T-helper 1 cell treated with Interleukin-12 subunit alpha and Interleukin-12 subunit beta and Interleukin-4 antibody, amounts not matched to agents 30 ng/mL and 1 ng/mL, for 36 hours (primary cell): ENCODE measurements around the gene PCYT1A. TPM values are rescaled to one million over a fixed set of nuclear protein-coding genes. Genes with fewer than 3 reads are reported as not detected.

Source experiments
- intact Hi-C: fragments of 100-400 bp; cut with micrococcal nuclease; formaldehyde crosslinking; loops from one replicate; pipeline ENCODE4 v1.15.1; 2024
- total RNA-seq: library from RNA; stranded (reverse); gene quantifications from 2 replicates; pipeline ENCODE4 v1.2.3, GENCODE V29; 2022

Gene PCYT1A
- total RNA-seq, 1 donor from 2014 or later = 95.3 TPM

GRCh38 chr3:196195664-196196265, 91.8 kb downstream of the PCYT1A start:
- intact Hi-C loops = loop anchor here (1.0 kb wide), 3 partner anchors 122 to 344 kb away; no protein-coding TSS in a partner anchor

- intact Hi-C loops = no loop called here
Observed at GRCh38 chr3:196194542-196194915, 93.0 kb downstream of the PCYT1A start.

- intact Hi-C loops = no loop called here
Observed at GRCh38 chr3:196193736-196194541, 93.6 kb downstream of the PCYT1A start.

DNA sequence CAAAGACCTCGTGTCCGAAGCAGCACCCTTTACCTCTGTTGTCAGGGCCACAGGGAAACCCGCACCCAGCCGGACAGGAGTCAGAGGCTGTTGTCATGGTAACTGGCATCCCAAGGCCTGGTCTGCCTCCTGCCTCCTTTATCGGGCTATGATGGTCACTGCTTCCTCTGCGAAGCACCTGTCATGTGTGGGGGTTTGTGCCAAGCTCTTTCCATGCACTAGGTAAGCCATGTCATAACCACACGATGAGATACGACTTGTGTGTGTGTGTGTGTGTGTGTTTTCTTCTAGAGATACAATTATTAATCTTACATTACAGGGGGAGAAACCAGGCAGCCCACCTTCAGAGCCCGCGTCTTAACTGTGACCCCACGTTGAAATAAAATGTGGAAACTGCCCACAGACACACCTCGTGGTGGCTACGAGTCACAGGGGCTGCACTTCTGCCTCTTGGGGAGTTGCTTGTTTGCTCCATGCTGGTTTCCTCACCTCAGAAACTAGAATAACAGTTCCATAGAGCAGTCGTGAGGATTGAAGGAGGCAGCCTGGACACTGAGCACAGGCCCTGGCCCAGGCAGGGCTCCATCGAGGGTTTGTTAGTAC, 94.3 kb downstream of the PCYT1A start:
- intact Hi-C loops = no loop called here

- intact Hi-C loops = loop anchor here (1.0 kb wide), 5 partner anchors 9 to 119 kb away; partner anchors contain the start of gene TFRC
Observed at GRCh38 chr3:196192524-196193051, 94.9 kb downstream of the PCYT1A start.

DNA sequence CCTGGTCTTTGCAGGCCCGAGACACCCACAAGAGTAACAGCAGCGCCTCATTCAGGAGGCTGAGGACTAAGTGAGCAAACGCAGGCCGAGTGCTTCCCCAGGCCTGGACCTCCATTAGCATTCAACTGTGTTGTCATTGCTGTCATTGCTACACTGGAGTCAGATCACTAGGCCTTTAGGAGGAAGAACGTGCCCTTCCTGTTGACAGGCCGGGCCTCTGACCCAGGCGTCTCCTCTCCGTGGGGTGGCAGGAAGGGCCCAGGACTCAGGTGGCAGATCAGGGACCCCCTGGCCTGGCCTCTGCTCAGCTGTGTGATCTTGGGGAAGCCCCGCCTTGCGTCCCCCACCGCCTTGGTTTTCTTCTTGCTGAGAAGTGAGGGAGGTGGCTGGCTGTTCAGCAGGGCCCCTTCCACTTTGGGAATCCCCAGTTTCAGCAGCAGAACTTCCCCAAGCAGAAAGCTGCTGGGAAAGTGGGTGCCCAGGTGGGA, 95.4 kb downstream of the PCYT1A start:
- intact Hi-C loops = loop anchor here (1.0 kb wide), 5 partner anchors 9 to 119 kb away; partner anchors contain the start of gene TFRC

DNA sequence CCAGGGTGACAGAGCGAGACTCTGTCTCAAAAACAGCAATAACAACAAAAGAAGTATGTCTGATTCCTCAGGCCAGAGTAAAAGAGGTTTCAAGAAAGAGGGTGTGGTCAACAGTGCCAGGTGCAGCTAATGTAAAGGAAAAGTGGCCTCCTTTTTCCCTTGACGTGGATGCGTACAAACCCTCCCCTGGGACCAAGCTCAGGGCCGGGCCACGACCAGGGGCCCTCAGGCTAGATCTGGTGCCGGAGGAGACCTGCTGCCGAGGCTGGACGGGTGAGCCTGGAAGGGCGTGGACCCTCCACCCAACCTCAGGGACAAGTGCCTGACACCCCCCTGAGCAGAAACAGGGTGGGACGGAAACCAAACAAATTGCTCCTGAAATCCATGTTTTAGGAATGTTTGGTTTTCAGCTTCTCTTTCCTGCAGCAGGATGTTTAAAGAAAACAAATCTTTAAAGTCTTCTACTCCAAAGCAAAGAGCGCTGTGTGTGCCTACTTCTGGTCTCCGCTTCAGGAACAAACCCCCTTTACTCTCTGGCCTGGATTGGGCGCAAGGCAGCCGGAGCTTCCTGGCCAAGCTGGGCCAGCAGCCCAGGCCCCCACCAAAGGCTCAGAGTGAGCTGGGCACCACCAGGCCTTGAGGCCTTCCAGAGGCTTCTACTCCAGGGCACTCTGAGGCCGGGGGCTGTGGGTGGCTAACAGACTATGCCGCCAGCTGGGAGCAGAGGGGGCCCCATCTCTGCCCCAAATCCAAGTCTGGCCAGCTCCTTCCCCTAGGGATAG, 97.8 kb downstream of the PCYT1A start:
- intact Hi-C loops = loop anchor here (10.0 kb wide), 1 partner anchor 645 kb away; the partner anchor contains the start of gene PPP1R2

GRCh38 chr3:196186651-196187573, 100.6 kb downstream of the PCYT1A start:
- intact Hi-C loops = loop anchor here (10.0 kb wide), 1 partner anchor 642 kb away; the partner anchor contains the start of gene PPP1R2

- intact Hi-C loops = loop anchor here (5.0 to 10.0 kb wide), 2 partner anchors 278 to 640 kb away; partner anchors contain the start of genes PPP1R2 and TNK2
Observed at GRCh38 chr3:196184881-196185280, 102.6 kb downstream of the PCYT1A start.

DNA sequence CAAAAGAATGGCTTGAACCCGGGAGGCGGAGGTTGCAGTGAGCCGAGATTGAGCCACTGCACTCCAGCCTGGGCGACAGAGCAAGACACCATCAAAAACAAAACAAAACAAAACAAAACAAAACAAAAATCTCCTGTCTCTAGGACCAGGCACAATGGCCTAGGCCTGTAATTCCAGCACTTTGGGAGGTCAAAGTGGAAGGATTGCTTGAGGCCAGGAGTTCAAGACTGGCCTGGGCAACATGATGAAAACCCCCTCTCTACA, 103.4 kb downstream of the PCYT1A start:
- intact Hi-C loops = loop anchor here (5.0 to 10.0 kb wide), 2 partner anchors 277 to 639 kb away; partner anchors contain the start of genes PPP1R2 and TNK2

GRCh38 chr3:196181127-196181546, 106.4 kb downstream of the PCYT1A start:
- intact Hi-C loops = loop anchor here (5.0 to 10.0 kb wide), 2 partner anchors 274 to 636 kb away; partner anchors contain the start of genes PPP1R2 and TNK2

- intact Hi-C loops = loop anchor here (5.0 to 10.0 kb wide), 2 partner anchors 273 to 636 kb away; partner anchors contain the start of genes PPP1R2 and TNK2
Observed at GRCh38 chr3:196180346-196180745, 107.2 kb downstream of the PCYT1A start.

Other genes with a start within 250 kb of the PCYT1A start
- 565 and 577 TPM in 2 replicates for gene TFRC, start 205.6 kb downstream of the PCYT1A start, total RNA-seq
- not detected in 2 replicates for gene ZDHHC19, start 76.3 kb downstream of the PCYT1A start, total RNA-seq
- gene SLC51A, start 71.2 kb downstream of the PCYT1A start, total RNA-seq = not detected in 2 replicates
- 17.2 and 17.8 TPM in 2 replicates for gene DYNLT2B, start 30.5 kb upstream of the PCYT1A start, total RNA-seq
- gene TM4SF19, start 50.7 kb upstream of the PCYT1A start, total RNA-seq = not detected in 2 replicates
- gene UBXN7, start 144.7 kb upstream of the PCYT1A start, total RNA-seq = 45.3 and 47.7 TPM in 2 replicates
- 31.1 and 32.2 TPM in 2 replicates for gene RNF168, start 216.0 kb upstream of the PCYT1A start, total RNA-seq
- gene SMCO1, start 227.6 kb upstream of the PCYT1A start, total RNA-seq = not detected in 2 replicates